Neuron (in vitro differentiated cells): ENCODE results near the gene UBE2D2.
A peak's percentile ranks its signal among the peaks of the same experiment; 100 is the strongest.

Experiments used
- H2AFZ ChIP-seq: one replicate; pipeline ENCODE4 v1.6.1; 2013; ENCODE audit warnings: low read depth, mild to moderate bottlenecking, inconsistent platforms, low read length, moderate library complexity
- H3K27me3 ChIP-seq: one replicate; pipeline ENCODE4 v1.6.1; 2013; ENCODE audit warnings: low read length; ENCODE audit not compliant: insufficient read depth
- H3K36me3 ChIP-seq: one replicate; pipeline ENCODE4 v1.6.1; 2013; ENCODE audit warnings: low read length; ENCODE audit not compliant: insufficient read depth
- H3K4me1 ChIP-seq: one replicate; pipeline ENCODE4 v1.6.1; 2013; ENCODE audit warnings: low read length; ENCODE audit not compliant: insufficient read depth
- H3K4me3 ChIP-seq: 2 replicates; pipeline ENCODE4 v1.5.1; 2013; ENCODE audit warnings: mild to moderate bottlenecking, low read length, moderate library complexity
- H3K9me3 ChIP-seq: one replicate; pipeline ENCODE4 v1.6.1; 2013; ENCODE audit warnings: low read length

UBE2D2 gene

DNA sequence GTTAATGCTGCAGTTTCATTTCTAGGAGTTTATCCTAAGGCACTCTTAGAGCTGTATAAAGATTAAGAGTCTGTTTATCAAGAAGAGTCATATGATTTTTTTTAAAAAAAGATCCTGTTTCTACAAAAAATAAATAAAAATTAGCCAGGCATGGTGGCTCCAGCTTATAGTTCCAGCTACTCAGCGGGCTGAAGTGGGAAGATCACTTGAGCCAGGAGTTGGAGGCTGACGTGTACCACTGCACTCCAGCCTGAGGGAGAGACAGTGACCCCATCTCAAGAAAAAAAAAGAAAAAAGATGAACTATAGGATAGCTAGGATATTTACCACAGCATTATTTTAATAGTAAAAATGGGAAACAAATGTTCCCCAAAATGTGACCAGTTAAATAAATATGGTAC lies 3.3 kb upstream of the UBE2D2 start:
- H3K4me1 ChIP-seq = peaks cover 6% of the 10 kb centered on the region
- no peaks in the 10 kb centered on the region for H3K27me3 ChIP-seq
- peaks cover under 1% of the 10 kb centered on the region for H3K36me3 ChIP-seq
- no peak overlapping the region for H3K4me3 ChIP-seq
- H3K9me3 ChIP-seq = no peaks in the 10 kb centered on the region
- no peak overlapping the region for H2AFZ ChIP-seq

DNA sequence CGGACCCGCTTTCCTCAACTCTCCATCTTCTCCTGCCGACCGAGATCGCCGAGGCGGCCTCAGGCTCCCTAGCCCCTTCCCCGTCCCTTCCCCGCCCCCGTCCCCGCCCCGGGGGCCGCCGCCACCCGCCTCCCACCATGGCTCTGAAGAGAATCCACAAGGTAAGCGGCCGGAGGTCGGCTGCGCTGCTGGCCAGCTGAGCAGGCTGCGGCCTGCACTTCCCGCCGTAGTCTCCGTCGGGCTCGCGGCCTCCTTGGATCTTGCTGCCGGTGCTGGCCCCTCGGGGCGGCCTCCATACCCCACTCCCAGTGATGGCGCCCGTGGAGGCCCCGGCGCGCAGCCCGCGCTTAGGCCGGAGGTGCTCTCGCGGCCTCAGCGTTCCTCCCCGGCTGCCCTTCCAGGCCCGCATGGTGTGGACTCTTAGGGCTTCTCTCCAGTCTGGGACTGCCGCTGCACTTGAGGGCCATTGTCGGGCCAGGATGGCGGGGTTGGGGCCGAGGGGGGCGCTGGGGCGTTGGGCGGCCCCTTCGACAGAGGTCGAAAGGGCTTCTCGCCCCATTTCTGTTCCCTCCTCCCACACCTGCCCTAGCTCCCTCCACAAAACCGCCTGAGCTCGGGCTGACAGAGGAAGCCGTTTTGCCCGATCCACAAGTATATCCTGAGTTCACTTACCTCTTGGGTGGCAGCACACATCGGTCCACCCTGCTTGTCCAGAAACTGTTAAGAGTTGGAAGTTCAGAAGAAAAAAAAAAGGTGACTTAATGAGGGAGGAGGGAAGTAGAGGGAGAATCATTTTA lies 714 bp downstream of the UBE2D2 start:
- Histone ChIP-seq H3K36me3 (peaks cover 28% of the 10 kb centered on the region), H3K9me3 (no peaks in the 10 kb centered on the region), H3K4me1 (peaks cover 10% of the 10 kb centered on the region), H3K27me3 (no peaks in the 10 kb centered on the region), H3K4me3 (peak overlapping the region; percentile 78), H2AFZ (peak overlapping the region; percentile 88)

- Histone ChIP-seq H3K9me3 (no peaks in the 10 kb centered on the region), H3K4me1 (peaks cover 10% of the 10 kb centered on the region), H3K4me3 (peak overlapping the region; percentile 78), H3K36me3 (peaks cover 29% of the 10 kb centered on the region), H2AFZ (no peak overlapping the region), H3K27me3 (no peaks in the 10 kb centered on the region)
Observed at GRCh38 chr5:139562847-139563246, 1.7 kb downstream of the UBE2D2 start.

DNA sequence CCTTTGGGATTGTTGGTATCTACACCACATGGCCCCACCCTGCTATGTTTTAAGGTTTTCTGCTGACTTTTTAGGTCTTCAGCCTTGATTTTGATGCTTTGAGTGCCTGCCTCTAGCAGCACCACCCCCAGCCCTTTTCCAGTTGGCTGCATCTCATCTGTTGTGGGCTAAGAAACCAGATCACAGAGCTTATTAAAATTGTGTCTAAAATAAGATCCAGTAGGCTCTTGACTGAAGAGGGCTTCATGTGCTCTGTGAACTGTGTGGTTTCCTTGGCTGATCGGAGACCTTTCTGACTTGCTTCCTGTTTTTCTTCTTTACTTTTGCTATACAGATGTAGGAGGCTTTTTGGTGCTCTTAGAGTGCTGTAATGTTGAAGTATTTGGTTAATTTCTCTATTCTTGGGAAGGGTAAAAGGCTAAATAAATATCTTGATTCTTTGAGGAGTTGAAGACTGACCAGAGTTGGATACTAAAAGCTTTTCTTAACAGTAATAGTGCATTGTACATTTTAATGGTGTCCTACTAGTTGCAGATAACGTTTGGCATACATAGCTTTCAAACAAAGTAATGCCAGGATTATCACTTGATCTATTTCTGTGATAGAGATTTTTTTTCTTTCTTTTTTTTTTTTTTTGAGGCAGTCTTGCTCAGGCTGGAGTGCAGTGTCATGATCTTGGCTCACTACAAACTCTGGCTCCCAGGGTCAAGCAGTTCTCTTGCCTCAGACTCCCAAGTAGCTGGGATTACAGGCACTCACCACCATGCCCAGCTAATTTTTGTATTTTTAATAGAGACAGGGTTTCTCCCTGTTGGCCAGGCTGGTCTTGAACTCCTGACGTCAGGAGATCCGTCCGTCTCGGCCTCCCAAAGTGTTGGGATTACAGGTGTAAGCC lies 4.5 kb downstream of the UBE2D2 start:
- Histone ChIP-seq H3K4me3 (no peak overlapping the region), H3K4me1 (peaks cover 8% of the 10 kb centered on the region), H2AFZ (no peak overlapping the region), H3K27me3 (no peaks in the 10 kb centered on the region), H3K36me3 (peaks cover 41% of the 10 kb centered on the region), H3K9me3 (no peaks in the 10 kb centered on the region)

GRCh38 chr5:139566611-139567010 lies 5.5 kb downstream of the UBE2D2 start:
- Histone ChIP-seq H3K9me3 (no peaks in the 10 kb centered on the region), H3K4me3 (no peak overlapping the region), H2AFZ (no peak overlapping the region), H3K36me3 (peaks cover 43% of the 10 kb centered on the region), H3K4me1 (peaks cover 6% of the 10 kb centered on the region), H3K27me3 (no peaks in the 10 kb centered on the region)

- Histone ChIP-seq H3K4me1 (no peaks in the 10 kb centered on the region), H3K36me3 (peaks cover 31% of the 10 kb centered on the region), H3K9me3 (no peaks in the 10 kb centered on the region), H3K4me3 (no peak overlapping the region), H3K27me3 (no peaks in the 10 kb centered on the region), H2AFZ (no peak overlapping the region)
Observed at GRCh38 chr5:139569270-139569955, 8.3 kb downstream of the UBE2D2 start.

DNA sequence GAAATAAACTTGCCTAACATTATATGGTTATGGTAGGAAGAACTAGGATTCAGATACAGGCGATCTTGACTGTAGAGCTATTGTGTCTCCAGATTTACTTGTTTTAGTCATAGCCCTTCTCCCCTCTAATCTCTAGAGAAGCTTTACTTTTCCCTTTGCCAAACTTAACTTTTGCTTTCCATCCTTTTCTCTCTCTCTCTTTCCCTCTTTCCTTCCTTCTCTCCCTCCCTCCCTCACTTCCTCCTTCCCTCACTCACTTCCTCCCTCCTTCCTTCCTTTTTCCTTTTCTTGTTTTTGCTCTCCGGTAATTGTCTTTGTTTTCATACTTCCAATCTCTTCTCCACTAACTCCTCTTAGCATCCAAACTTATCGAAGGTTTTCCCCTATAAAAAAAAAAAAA lies 10.4 kb downstream of the UBE2D2 start:
- Histone ChIP-seq H3K9me3 (no peaks in the 10 kb centered on the region), H3K4me1 (no peaks in the 10 kb centered on the region), H3K27me3 (no peaks in the 10 kb centered on the region), H3K4me3 (no peak overlapping the region), H2AFZ (no peak overlapping the region), H3K36me3 (peaks cover 18% of the 10 kb centered on the region)

DNA sequence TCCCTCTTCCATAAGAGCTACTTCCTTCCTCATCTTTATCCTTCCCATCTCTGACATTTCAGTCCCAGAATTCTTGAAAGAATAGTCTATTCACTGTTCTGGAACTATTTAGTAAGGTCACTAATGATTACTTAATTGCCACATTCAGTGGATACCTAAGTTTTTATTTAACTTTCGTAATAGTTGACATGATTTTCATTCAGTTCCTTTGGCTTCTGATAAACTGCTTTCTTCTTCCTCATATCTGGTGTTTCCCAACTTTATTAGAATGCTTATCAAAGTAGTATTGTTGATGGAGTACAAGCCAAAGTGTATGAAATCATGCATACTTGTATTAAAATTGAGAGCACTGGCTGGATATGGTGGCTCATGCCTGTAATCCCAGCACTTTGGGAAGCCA lies 10.8 kb downstream of the UBE2D2 start:
- Histone ChIP-seq H3K4me1 (no peaks in the 10 kb centered on the region), H3K9me3 (no peaks in the 10 kb centered on the region), H3K36me3 (peaks cover 14% of the 10 kb centered on the region), H3K27me3 (no peaks in the 10 kb centered on the region), H3K4me3 (no peak overlapping the region), H2AFZ (no peak overlapping the region)

GRCh38 chr5:139574641-139575312 lies 13.6 kb downstream of the UBE2D2 start:
- Histone ChIP-seq H3K4me1 (no peaks in the 10 kb centered on the region), H3K9me3 (no peaks in the 10 kb centered on the region), H3K27me3 (no peaks in the 10 kb centered on the region), H3K4me3 (no peak overlapping the region), H2AFZ (no peak overlapping the region), H3K36me3 (peaks cover 5% of the 10 kb centered on the region)

DNA sequence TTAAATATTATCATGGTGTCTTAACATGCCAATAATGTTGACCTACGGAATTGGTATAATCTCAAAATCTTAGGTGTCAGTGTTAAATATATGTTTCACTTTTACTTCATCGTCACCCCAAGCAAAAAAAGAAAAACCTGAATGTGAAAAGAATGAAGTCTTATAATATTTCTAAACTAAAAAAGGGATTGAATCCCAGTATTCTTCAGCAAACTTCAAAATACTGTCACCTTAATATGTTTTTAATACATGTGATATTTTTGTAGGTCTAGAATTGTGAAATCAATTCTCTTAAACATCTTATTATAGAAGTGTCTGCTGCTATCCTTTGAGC lies 14.1 kb downstream of the UBE2D2 start:
- Histone ChIP-seq H3K4me1 (no peaks in the 10 kb centered on the region), H2AFZ (no peak overlapping the region), H3K36me3 (peaks cover 2% of the 10 kb centered on the region), H3K9me3 (no peaks in the 10 kb centered on the region), H3K4me3 (no peak overlapping the region), H3K27me3 (no peaks in the 10 kb centered on the region)

GRCh38 chr5:139575751-139576150 lies 14.6 kb downstream of the UBE2D2 start:
- Histone ChIP-seq H3K4me1 (no peaks in the 10 kb centered on the region), H3K36me3 (peaks cover 4% of the 10 kb centered on the region), H3K27me3 (no peaks in the 10 kb centered on the region)

DNA sequence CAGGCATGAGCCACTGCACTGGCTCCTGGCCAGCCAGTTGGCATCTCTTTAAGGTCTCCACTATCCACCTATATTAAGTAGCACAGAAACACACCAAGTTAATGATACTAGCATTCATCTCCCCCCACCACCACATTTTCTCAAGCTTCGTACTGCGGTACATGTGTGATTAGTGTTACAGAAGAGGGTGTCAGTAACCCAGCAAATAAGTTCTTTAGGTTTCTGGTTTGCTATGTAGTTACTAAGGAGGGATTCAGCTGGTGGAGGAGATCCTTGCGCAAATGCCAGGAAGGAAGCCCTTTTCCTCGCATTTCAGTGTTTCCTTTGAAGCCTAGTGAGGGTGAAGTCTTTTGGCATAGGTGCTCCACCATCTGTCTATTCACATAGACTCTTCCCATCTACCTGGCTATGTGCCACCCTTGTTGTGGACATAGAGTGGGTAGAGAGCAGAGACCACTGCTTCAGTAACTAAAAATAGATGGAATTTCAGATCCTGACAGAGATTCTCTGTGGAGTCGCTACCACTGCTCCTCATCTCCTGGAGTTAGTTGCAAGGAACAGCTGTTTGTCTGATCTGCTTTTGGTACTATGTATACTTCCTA lies 16.7 kb downstream of the UBE2D2 start:
- H2AFZ ChIP-seq = no peak overlapping the region
- no peaks in the 10 kb centered on the region for H3K4me1 ChIP-seq
- peaks cover 4% of the 10 kb centered on the region for H3K36me3 ChIP-seq

More at GRCh38 chr5:139575751-139576150, 14.6 kb downstream of the UBE2D2 start:
- Histone ChIP-seq H2AFZ (no peak overlapping the region), H3K4me3 (no peak overlapping the region), H3K9me3 (no peaks in the 10 kb centered on the region)

More for the DNA sequence above, 16.7 kb downstream of the UBE2D2 start:
- Histone ChIP-seq H3K27me3 (no peaks in the 10 kb centered on the region), H3K9me3 (no peaks in the 10 kb centered on the region), H3K4me3 (no peak overlapping the region)
